NB4 (cell line): Measurements from ENCODE around the gene PROB1.

Experiments
- DNase-seq: peaks from one replicate; pipeline ENCODE4 v3.0.0; 2010; ENCODE audit warnings: low read depth
- H3K4me3 ChIP-seq: one replicate; pipeline ENCODE4 v1.5.1; 2011; ENCODE audit warnings: mild to moderate bottlenecking, low read depth, low read length, moderate library complexity
- CTCF ChIP-seq: IDR thresholded peaks from one replicate; pipeline ENCODE4 v1.5.1; 2012; ENCODE audit warnings: low read depth, low read length
- MAX ChIP-seq: IDR thresholded peaks from 2 replicates; pipeline ENCODE4 v1.6.1; 2011; ENCODE audit warnings: low read depth, low read length
- MYC ChIP-seq: IDR thresholded peaks from 2 replicates; pipeline ENCODE4 v1.6.1; 2011; ENCODE audit warnings: low read depth, low read length
- POLR2A ChIP-seq: IDR thresholded peaks from 2 replicates; pipeline ENCODE4 v1.6.1; 2011; ENCODE audit warnings: mild to moderate bottlenecking; ENCODE audit not compliant: insufficient read length; ENCODE audit errors: extremely low read depth

Gene PROB1

GRCh38 chr5:139381837-139382761 lies 12.8 kb downstream of the PROB1 start:
- no peak overlapping the region for H3K4me3 ChIP-seq
- DNase-seq, result no peak
- TF ChIP-seq CTCF (no peak), MAX (no peak), MYC (no peak), POLR2A (no peak)

GRCh38 chr5:139379626-139380449 lies 15.1 kb downstream of the PROB1 start:
- no peak overlapping the region for H3K4me3 ChIP-seq
- TF ChIP-seq CTCF (no peak), MAX (no peak), MYC (no peak), POLR2A (no peak)
- no peak for DNase-seq

- DNase-seq, result no peak
- no peak overlapping the region for H3K4me3 ChIP-seq
- no peak for TF ChIP-seq MYC
Measured at GRCh38 chr5:139378941-139379361, 16.0 kb downstream of the PROB1 start.

- TF ChIP-seq MYC, result no peak
- DNase-seq, result no peak
- H3K4me3 ChIP-seq, result no peak overlapping the region
Measured at GRCh38 chr5:139378101-139378825, 16.6 kb downstream of the PROB1 start.

GRCh38 chr5:139377226-139377625 lies 17.7 kb downstream of the PROB1 start:
- TF ChIP-seq POLR2A, result no peak
- H3K4me3 ChIP-seq, result no peak overlapping the region
- DNase-seq, result no peak

- H3K4me3 ChIP-seq, result no peak overlapping the region
- DNase-seq, result no peak
- no peak for TF ChIP-seq POLR2A
- TF ChIP-seq CTCF, result no peak
- no peak for TF ChIP-seq MYC
- TF ChIP-seq MAX, result no peak
Measured at GRCh38 chr5:139376364-139376763, 18.5 kb downstream of the PROB1 start.

GRCh38 chr5:139374909-139375308 lies 20.0 kb downstream of the PROB1 start:
- TF ChIP-seq MYC, result no peak
- no peak for TF ChIP-seq POLR2A
- TF ChIP-seq CTCF, result no peak
- no peak for TF ChIP-seq MAX
- no peak overlapping the region for H3K4me3 ChIP-seq
- no peak for DNase-seq
